Heart left ventricle (tissue), 13 donors: Measurements from ENCODE around the gene TTC38.

ENCODE experiments used
- CTCF ChIP-seq, 12 donors: fragments of 200-600 bp; sonication (generic) in 4 of 12; IDR thresholded peaks; one replicate each; pipeline versions ENCODE4 v1.5.0 to v1.8.0; 2018 to 2022; ENCODE audit warnings: antibody characterized with exemption in 12 of 12, mild to moderate bottlenecking in 5 of 12
- POLR2A ChIP-seq, 2 donors: fragments of 450-650 bp; IDR thresholded peaks; one replicate each; pipeline ENCODE4 v1.6.1; 2017; ENCODE audit warnings: antibody characterized with exemption in 2 of 2, mild to moderate bottlenecking in 2 of 2, moderate library complexity in 2 of 2
- donor health status: ischemic (EF 13 %, LVEDD 7.1; RV severe dilation, severe dysfunction).
- donor health status: DM: no; HTN: yes; CAD: no.
- donor health status: DM: no; HTN: no; CAD: no.
- donor health status: ischemic (EF 25% LVEDD 6.9; RV normal size, moderate dysfunction).
- donor health status: ischemic (EF 25% LVEDD 5.7; RV mildly dilated, moderate dysfunction).
- donor health status: ischemic (EF 35%, LVEDD 5.7; RV mildly dilated, moderate dysfunction).
- donor health status: nonischemic (EF 11% LVEDD 7.7; RV severe dilation, severe dysfunction).
- donor health status: DM: yes; HTN: yes; CAD: no.
- donor health status: PGD.
- donor health status: ischemic (EF 29% LVEDD 5.4; RV normal size, mild dysfunction).
- donor health status: nonischemic (EF 23%, LVEDD 6.1; RV moderate dilation, normal function).

- TF ChIP-seq CTCF (IDR thresholded peaks at IDR 0.05): no peak
- TF ChIP-seq POLR2A (IDR thresholded peaks at IDR 0.05): no peak
Measured at GRCh38 chr22:46329616-46330015, 61.8 kb downstream of the TTC38 start.
